ENCODE measurements around the gene ASB14.

ASB14 gene

DNA sequence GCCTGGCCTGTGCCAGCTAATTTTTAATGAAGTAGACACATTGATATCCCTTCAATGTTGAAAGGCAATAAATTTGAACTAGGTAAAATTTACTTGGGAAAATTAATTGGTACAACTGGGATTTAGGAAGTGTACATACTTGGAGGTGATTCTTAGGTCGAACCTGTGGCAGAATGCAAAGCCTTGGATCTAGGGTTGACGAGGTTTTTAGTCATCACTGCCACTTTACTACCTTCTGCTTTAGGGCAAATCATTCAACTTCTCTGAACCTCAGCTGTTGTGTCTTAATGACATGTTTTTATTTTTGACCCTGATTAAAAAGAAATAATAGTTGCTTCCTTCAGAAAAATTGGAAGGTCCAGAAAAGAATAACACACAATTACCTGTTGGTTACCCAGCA, 62.5 kb downstream of the ASB14 start:
- no CpG with 5 or more reads among the region's 2 CpGs for WGBS (ENCODE audit: extremely low coverage, insufficient coverage, insufficient read length)

DNA sequence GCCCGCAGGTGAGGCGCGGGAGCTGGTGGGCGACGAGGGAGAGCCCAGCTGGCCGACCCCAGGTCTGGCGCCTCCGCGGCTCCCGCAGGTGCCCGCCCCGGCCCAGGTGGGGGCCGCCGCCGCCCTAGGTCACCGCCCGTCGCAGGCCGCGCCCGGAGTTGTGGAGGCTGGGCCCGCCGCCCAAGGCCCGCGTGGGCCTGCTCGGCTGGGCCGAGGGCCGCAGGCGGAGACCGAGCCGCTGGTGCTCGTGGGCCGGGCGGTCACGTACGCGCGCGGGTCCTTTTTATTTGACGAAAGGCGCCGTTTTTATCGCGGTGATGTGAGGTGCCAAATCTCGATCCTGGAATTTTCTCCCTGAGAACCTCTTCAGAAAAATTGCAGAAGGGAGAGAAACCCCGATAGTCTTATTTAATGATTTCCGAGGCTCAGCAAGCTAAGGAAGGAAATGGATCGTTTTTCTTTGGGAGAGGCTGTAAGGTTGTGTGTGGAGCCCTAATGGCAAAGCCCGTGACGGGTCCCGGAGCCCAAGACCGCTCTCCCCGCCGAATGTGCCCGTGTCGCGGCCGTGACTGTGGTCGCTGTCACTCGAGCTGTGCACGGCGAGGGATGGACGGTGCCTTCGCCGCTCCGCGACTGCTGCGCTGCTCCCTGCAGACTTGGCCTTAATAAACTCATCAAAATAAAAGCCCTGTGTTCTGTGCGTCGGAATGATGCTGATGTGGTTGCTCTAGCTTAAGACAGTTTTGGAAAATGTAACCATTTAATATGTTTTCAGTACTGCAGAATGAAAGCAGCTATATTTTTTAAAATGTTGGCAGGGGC, 64.3 kb downstream of the ASB14 start:
- H2BK5ac ChIP-seq (ENCODE audit: low read depth, low read length, poor library complexity) = peak overlapping the region; percentile 82
- WGBS (ENCODE audit: extremely low coverage, insufficient coverage, insufficient read length) = no CpG with 5 or more reads among the region's 70 CpGs

More for the DNA sequence above, 62.5 kb downstream of the ASB14 start:
- H4K91ac ChIP-seq (ENCODE audit: low read depth, low read length) = no peak overlapping the region
- DNase-seq = no peak
- no peak overlapping the region for H3K4me2 ChIP-seq (ENCODE audit: low read length)
- H3K4me1 ChIP-seq (ENCODE audit: control insufficient read depth in 1 of 2, insufficient read depth in 2 of 2, low read length in 2 of 2) = peaks cover 0 to 3% of the 10 kb centered on the region in 2 experiments
- no peak overlapping the region for H3K4me3 ChIP-seq (ENCODE audit: low read depth, low read length)
- no peak overlapping the region for H3K27ac ChIP-seq (ENCODE audit: low read depth, low read length)
- no peak overlapping the region for H2BK120ac ChIP-seq (ENCODE audit: insufficient read depth, low read length, poor library complexity)
- H3K9me3 ChIP-seq (ENCODE audit: insufficient read depth, low read depth, low read length) = no peaks in the 10 kb centered on the region
- no peaks in the 10 kb centered on the region for H3K36me3 ChIP-seq (ENCODE audit: control insufficient read depth in 1 of 2, insufficient read depth in 2 of 2, low read length in 2 of 2)
- H3K23ac ChIP-seq (ENCODE audit: low read length) = no peak overlapping the region
- H2BK5ac ChIP-seq (ENCODE audit: low read depth, low read length, poor library complexity) = no peak overlapping the region
- H3K79me2 ChIP-seq (ENCODE audit: control insufficient read depth, insufficient read depth, low read length, poor library complexity) = peaks cover 4% of the 10 kb centered on the region
- no peaks in the 10 kb centered on the region for H3K27me3 ChIP-seq (ENCODE audit: insufficient read depth, low read length)
- no peak overlapping the region for H2AK5ac ChIP-seq (ENCODE audit: low read length)
- H3K79me1 ChIP-seq (ENCODE audit: low read length) = peaks cover 10% of the 10 kb centered on the region
- no peak overlapping the region for H3K4ac ChIP-seq (ENCODE audit: low read depth, low read length)
- H2AFZ ChIP-seq (ENCODE audit: insufficient read depth, low read length, poor library complexity) = no peak overlapping the region
- H4K12ac ChIP-seq (ENCODE audit: low read depth, low read length) = no peak overlapping the region
- no peak overlapping the region for H4K8ac ChIP-seq (ENCODE audit: low read depth, low read length)
- no peak overlapping the region for H3K14ac ChIP-seq (ENCODE audit: low read length)
- H3K9ac ChIP-seq (ENCODE audit: low read length) = no peak overlapping the region
- H2BK12ac ChIP-seq (ENCODE audit: low read length) = no peak overlapping the region
- no peak overlapping the region for H3K18ac ChIP-seq (ENCODE audit: low read length)

DNA sequence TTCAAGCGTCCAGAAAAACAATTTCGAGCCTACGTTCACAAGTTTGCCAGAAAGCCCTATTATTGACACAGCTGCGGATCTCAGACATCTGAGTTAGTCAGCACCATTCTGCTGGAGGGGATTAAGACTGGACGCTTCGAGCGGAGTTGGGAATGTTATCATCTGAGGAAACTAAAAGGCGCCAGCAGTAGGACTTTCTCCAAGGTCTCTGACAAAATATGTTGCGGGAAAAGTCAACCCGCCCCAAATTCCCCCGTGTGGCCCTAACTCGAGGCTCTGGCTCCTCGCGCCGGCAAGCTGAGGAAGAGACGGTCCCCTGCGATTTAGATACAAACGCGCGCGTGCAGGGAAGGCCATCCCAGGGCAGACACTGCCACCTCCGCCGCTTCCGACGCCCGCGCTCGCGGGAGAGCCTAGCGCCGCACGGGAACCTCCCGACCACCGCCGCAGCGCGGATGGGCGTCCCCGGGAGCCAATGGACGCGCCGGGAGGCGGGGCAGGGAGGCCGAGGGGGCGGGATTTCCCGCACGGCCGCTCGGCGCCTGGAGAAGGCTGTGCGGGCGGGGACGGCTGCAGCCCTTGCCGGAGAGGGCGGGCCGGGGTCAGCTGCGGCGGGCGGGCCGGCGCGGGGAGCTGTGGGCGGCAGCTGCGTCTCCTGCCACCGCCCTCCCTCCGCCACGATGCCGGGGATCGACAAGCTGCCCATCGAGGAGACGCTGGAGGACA, 65.1 kb downstream of the ASB14 start, which contains the start of gene APPL1:
Gene APPL1 (plus strand): TSS at position 526 of the 726 bp plus-strand sequence. CDS start 155 bp downstream, at position 681.
- peak within 1 kb of the TSS; percentile 80 for H4K91ac ChIP-seq (ENCODE audit: low read depth, low read length)
- H3K18ac ChIP-seq (ENCODE audit: low read length) = peak within 1 kb of the TSS; percentile 97
- no CpG with 5 or more reads among the region's 71 CpGs for WGBS (ENCODE audit: extremely low coverage, insufficient coverage, insufficient read length)
- H3K9me3 ChIP-seq (ENCODE audit: insufficient read depth, low read depth, low read length) = no peaks in the 10 kb centered on the region
- H4K8ac ChIP-seq (ENCODE audit: low read depth, low read length) = peak within 1 kb of the TSS; percentile 89
- peaks cover 0 to 3% of the 10 kb centered on the region in 2 experiments for H3K4me1 ChIP-seq (ENCODE audit: control insufficient read depth in 1 of 2, insufficient read depth in 2 of 2, low read length in 2 of 2)
- H3K9ac ChIP-seq (ENCODE audit: low read length) = peak within 1 kb of the TSS; percentile 85
- peak within 1 kb of the TSS; percentile 99 for H2AFZ ChIP-seq (ENCODE audit: insufficient read depth, low read length, poor library complexity)
- H3K23ac ChIP-seq (ENCODE audit: low read length) = no peak within 1 kb of the TSS
- no peaks in the 10 kb centered on the region for H3K27me3 ChIP-seq (ENCODE audit: insufficient read depth, low read length)
- H3K4me2 ChIP-seq (ENCODE audit: low read length) = peak within 1 kb of the TSS; percentile 94
- DNase-seq = peak; percentile 94 to 96
- H3K4me3 ChIP-seq (ENCODE audit: low read depth, low read length) = peak within 1 kb of the TSS; percentile 94
- peak within 1 kb of the TSS; percentile 96 for H3K14ac ChIP-seq (ENCODE audit: low read length)
- H2BK120ac ChIP-seq (ENCODE audit: insufficient read depth, low read length, poor library complexity) = peak within 1 kb of the TSS; percentile 86
- peak within 1 kb of the TSS; percentile 82 for H2BK5ac ChIP-seq (ENCODE audit: low read depth, low read length, poor library complexity)
- H3K4ac ChIP-seq (ENCODE audit: low read depth, low read length) = peak within 1 kb of the TSS; percentile 83
- H4K12ac ChIP-seq (ENCODE audit: low read depth, low read length) = peak within 1 kb of the TSS; percentile 86
- peaks cover 10% of the 10 kb centered on the region for H3K79me1 ChIP-seq (ENCODE audit: low read length)
- peak within 1 kb of the TSS; percentile 68 for H2AK5ac ChIP-seq (ENCODE audit: low read length)
- no peak within 1 kb of the TSS for H2BK12ac ChIP-seq (ENCODE audit: low read length)
- no peaks in the 10 kb centered on the region for H3K36me3 ChIP-seq (ENCODE audit: control insufficient read depth in 1 of 2, insufficient read depth in 2 of 2, low read length in 2 of 2)
- peaks cover 4% of the 10 kb centered on the region for H3K79me2 ChIP-seq (ENCODE audit: control insufficient read depth, insufficient read depth, low read length, poor library complexity)
- H3K27ac ChIP-seq (ENCODE audit: low read depth, low read length) = peak within 1 kb of the TSS; percentile 77

More for the DNA sequence above, 64.3 kb downstream of the ASB14 start:
- Histone ChIP-seq H2AK5ac (ENCODE audit: low read length) (peak overlapping the region; percentile 68), H3K79me1 (ENCODE audit: low read length) (peaks cover 10% of the 10 kb centered on the region), H3K23ac (ENCODE audit: low read length) (no peak overlapping the region), H3K18ac (ENCODE audit: low read length) (peak overlapping the region; percentile 97), H3K4ac (ENCODE audit: low read depth, low read length) (peak overlapping the region; percentile 49), H4K91ac (ENCODE audit: low read depth, low read length) (peak overlapping the region; percentile 79), H3K14ac (ENCODE audit: low read length) (peak overlapping the region; percentile 96), H3K27me3 (ENCODE audit: insufficient read depth, low read length) (no peaks in the 10 kb centered on the region), H3K27ac (ENCODE audit: low read depth, low read length) (peak overlapping the region; percentile 77), H2BK12ac (ENCODE audit: low read length) (no peak overlapping the region), H3K4me2 (ENCODE audit: low read length) (peak overlapping the region; percentile 78), H4K12ac (ENCODE audit: low read depth, low read length) (peak overlapping the region; percentile 86), H4K8ac (ENCODE audit: low read depth, low read length) (peak overlapping the region; percentile 86), H3K4me3 (ENCODE audit: low read depth, low read length) (peak overlapping the region; percentile 94), H3K36me3 (ENCODE audit: control insufficient read depth in 1 of 2, insufficient read depth in 2 of 2, low read length in 2 of 2) (no peaks in the 10 kb centered on the region), H2AFZ (ENCODE audit: insufficient read depth, low read length, poor library complexity) (peak overlapping the region; percentile 99), H3K9me3 (ENCODE audit: insufficient read depth, low read depth, low read length) (no peaks in the 10 kb centered on the region), H2BK120ac (ENCODE audit: insufficient read depth, low read length, poor library complexity) (peak overlapping the region; percentile 86), H3K79me2 (ENCODE audit: control insufficient read depth, insufficient read depth, low read length, poor library complexity) (peaks cover 4% of the 10 kb centered on the region), H3K9ac (ENCODE audit: low read length) (peak overlapping the region; percentile 71), H3K4me1 (ENCODE audit: control insufficient read depth in 1 of 2, insufficient read depth in 2 of 2, low read length in 2 of 2) (peaks cover 0 to 3% of the 10 kb centered on the region in 2 experiments)
- peak; percentile 12 to 46 for DNase-seq

DNA sequence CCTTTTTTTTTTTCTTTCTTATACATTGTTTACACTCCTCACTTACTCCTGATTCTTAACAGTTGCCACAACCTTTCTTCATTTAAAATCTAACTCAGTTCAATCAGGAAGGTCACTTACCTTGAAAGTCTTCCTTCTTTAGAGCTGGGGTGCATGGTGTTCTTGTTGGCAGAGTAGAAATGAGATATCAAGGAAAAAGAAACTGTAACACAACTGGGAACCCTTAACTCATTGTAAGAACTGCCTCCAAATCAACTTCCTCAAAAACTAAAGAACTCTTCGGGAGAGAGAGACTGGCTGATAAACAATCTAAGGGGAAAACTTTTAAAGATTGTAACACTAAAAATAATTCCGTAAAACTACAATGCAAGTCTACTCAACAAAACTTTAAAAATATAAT, 66.3 kb downstream of the ASB14 start:
- WGBS (ENCODE audit: extremely low coverage, insufficient coverage, insufficient read length) = 100% methylated on average over 1 of the region's 2 CpGs
- Histone ChIP-seq H3K23ac (ENCODE audit: low read length) (no peak overlapping the region), H4K12ac (ENCODE audit: low read depth, low read length) (no peak overlapping the region), H3K4ac (ENCODE audit: low read depth, low read length) (no peak overlapping the region), H3K9ac (ENCODE audit: low read length) (no peak overlapping the region), H3K27ac (ENCODE audit: low read depth, low read length) (no peak overlapping the region), H2AFZ (ENCODE audit: insufficient read depth, low read length, poor library complexity) (no peak overlapping the region), H3K4me2 (ENCODE audit: low read length) (no peak overlapping the region), H3K27me3 (ENCODE audit: insufficient read depth, low read length) (no peaks in the 10 kb centered on the region), H3K18ac (ENCODE audit: low read length) (no peak overlapping the region), H2BK120ac (ENCODE audit: insufficient read depth, low read length, poor library complexity) (no peak overlapping the region), H4K8ac (ENCODE audit: low read depth, low read length) (no peak overlapping the region), H3K4me1 (ENCODE audit: control insufficient read depth in 1 of 2, insufficient read depth in 2 of 2, low read length in 2 of 2) (peaks cover 0 to 3% of the 10 kb centered on the region in 2 experiments), H3K36me3 (ENCODE audit: control insufficient read depth in 1 of 2, insufficient read depth in 2 of 2, low read length in 2 of 2) (no peaks in the 10 kb centered on the region), H3K14ac (ENCODE audit: low read length) (no peak overlapping the region), H2AK5ac (ENCODE audit: low read length) (no peak overlapping the region), H3K79me1 (ENCODE audit: low read length) (peaks cover 10% of the 10 kb centered on the region), H4K91ac (ENCODE audit: low read depth, low read length) (no peak overlapping the region), H3K79me2 (ENCODE audit: control insufficient read depth, insufficient read depth, low read length, poor library complexity) (peaks cover 4% of the 10 kb centered on the region), H2BK5ac (ENCODE audit: low read depth, low read length, poor library complexity) (no peak overlapping the region), H3K4me3 (ENCODE audit: low read depth, low read length) (no peak overlapping the region), H3K9me3 (ENCODE audit: insufficient read depth, low read depth, low read length) (no peaks in the 10 kb centered on the region), H2BK12ac (ENCODE audit: low read length) (no peak overlapping the region)
- DNase-seq = no peak
